GM18870 (cell line): ENCODE data around the gene MMP24.

ENCODE experiments used
- ATAC-seq: cut with Tn5 transposase; IDR thresholded peaks from one replicate; pipeline ENCODE4 v1.9.1; 2021; ENCODE audit warnings: moderate library complexity; ENCODE audit not compliant: unreplicated experiment

MMP24 gene

GRCh38 chr20:35277531-35278395 is 51.3 kb downstream of the MMP24 start, which contains the start of gene MMP24OS:
Gene MMP24OS (minus strand): TSS chr20:35278122. CDS start chr20:35277929, 193 bp downstream.
- ATAC-seq = peak; percentile 62

- ATAC-seq = no peak
These were observed 52.5 kb downstream of the MMP24 start for GRCh38 chr20:35279040-35279439.

DNA sequence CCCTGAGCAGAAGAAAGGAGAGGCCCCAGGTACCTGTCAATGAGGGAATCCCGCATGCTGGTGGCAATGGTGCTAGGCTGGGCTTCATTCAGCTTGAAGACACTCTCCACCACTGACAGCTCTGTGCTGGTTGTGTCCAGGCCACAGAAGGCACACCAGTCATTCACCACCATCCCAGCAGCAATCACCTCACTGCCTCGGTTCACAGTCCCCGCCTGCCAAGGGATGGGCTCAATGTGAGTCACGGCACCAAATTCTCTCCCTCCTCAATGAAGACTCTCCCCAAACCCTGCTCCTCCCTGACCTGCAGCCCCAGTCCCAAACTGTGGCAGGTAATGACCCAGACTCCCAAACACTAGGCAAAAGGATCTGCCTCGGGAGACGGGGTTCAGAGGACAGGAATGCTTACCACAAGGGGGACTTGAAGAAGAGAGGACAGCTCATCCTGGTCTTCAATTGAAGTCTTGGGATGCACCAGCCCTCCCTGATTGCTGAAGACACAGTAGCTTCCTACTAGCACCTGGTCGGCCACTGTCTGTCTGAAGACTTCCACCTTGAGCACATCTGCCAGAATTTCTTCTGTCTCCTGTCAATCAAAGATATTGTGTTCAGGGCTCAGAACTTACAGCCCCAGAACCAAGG is 53.2 kb downstream of the MMP24 start:
- ATAC-seq = no peak

- no peak for ATAC-seq
These were observed 54.0 kb downstream of the MMP24 start for GRCh38 chr20:35280523-35280922.

- no peak for ATAC-seq
These were observed 55.1 kb downstream of the MMP24 start for GRCh38 chr20:35281506-35282101.

GRCh38 chr20:35283441-35284266 is 57.2 kb downstream of the MMP24 start:
- no peak for ATAC-seq

DNA sequence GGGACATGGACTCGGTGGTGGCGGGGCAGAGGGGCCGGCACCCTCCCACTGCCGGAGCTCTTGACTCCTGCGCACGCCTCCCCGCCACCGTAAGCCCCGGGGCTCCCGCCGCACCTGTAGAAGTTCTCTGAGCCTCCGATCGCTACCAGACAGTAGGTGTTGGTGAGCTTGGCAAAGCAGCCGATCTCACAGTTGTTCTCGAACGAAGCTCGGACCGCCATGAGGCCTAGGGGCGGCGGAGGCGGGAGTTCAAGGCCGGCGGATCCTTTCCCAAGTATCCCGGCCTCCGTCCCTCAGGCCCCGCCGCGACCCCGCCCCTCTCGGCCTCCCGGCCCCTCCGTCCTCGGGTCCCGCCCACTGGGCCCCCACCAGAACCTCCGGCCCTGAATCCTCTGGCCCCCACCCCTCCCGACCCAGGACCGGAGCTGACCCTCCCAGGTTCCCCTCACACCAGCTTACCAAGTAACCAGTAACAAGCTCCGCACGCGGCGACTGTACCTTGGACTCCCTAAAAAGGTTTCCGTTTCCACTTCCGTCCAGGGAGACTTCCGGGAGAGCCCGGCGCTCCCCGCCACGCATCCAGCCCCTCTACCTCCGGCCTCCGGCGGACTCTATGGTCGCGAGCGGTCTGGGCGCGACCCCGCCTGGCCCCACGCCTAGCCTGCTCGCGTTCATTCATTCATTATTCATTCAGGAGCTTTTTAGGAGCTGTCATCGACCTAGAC is 57.9 kb downstream of the MMP24 start, which contains the start of gene EIF6:
Gene EIF6 (minus strand): TSS at position 506 of the 725 bp plus-strand sequence. CDS start 285 bp downstream, at position 221.
- no peak for ATAC-seq

DNA sequence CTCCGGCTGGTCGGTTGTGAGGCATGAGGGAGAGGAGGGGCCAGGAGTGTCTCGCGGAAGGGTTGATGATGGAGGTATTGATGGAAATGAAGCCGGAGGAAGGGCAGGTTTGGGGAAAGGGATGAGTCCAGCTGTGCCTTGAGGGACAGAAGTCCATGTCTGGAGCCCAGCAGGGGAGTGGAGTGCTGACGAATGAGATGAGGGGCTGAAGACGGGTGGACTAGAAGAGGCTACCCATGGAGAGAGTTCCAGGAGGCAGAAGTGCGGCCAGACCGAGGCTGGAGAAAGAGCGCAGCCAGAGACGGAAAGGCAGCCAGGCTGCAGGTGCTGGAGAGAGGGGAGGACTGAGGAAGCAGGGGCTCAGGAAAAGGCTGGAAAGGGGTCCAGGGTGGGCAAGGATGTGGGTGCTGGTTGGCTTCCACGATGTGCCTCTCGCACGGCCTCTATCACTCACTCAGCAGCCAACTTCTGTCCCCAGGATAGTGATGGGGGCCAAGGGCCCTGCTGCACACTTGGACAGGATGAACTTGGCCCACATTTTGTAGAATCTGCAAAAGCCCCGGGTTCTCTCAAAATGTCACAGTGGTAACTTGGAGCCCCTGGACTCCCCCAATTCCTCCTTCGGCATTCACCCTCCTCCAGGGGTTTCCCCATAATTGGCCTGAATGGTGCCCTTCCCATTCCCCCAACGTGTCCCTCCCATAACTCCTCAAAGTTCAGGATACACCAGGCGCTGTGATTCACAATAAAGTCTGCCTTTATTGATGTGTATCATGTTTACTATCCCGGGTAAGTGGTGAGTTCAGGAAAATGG is 58.7 kb downstream of the MMP24 start:
- no peak for ATAC-seq

- ATAC-seq = no peak
These were observed 59.3 kb downstream of the MMP24 start for GRCh38 chr20:35285806-35286076.

DNA sequence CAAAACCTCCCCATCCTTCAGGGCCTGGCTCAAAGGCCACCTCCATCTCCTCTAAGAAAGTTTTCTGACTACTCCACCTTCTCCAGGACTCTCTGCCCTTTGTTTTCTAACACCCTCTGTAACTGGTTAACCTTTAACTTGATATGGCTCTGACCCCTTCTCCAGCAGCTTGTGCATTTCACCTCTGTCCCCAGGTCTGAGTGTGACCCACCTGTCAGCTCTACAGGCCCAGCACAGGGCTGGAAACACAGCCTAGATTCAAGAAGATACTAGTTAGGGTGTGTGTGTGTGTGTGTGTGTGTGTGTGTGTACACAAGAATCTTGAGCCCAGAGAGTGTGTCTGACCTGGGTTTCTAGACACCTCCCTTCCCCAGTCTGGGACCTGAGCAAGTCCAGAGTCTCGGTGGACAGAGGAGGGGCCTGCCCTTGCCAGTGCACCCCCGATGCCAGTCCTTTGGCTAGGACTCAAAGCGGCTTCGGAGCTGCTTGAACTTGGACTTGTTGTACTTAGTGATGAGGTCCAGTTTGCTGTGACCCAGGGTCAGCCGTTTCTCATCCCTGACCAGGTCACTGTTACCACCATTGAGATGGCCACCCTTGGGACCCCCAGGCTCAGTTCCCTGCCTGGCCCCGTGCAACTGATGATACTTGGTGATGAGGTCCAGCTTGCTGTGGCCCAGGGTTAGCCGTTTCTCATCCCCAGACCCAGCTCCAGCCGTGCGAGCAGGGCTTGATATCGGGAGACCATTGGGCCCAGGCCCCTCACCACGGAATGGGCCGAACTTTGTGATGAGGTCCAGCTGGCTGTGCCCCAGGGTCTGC is 59.8 kb downstream of the MMP24 start:
- ATAC-seq = no peak

DNA sequence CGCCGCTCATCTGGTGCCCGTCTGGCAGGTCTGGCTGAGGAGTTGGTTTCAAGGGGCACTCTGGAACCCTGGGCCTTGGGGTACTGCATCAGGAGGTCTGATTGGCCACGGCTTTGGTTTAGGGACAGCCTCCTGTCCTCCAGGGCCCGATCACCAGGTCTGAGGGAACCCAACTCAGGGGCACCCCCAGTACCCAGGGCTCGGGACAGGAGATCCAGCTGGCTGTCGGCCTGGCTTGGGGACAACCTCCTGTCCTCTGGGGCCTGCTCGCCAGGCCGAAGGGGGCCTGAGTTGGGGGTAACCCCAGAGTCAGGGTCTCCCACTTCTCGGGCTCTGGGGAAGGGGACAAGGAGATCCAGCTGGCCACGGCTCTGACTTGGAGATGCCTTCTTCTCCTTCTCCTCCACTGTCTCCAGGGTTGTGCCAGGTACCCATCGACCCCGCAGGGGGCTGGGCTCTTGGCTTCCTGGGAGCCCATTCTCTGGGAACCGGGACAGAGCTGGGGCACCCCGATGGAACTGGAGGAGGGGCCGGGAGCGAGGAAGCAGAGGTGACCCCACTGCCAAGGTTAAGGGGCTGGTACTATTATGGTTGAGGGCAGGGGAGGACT is 60.5 kb downstream of the MMP24 start:
- ATAC-seq = no peak

DNA sequence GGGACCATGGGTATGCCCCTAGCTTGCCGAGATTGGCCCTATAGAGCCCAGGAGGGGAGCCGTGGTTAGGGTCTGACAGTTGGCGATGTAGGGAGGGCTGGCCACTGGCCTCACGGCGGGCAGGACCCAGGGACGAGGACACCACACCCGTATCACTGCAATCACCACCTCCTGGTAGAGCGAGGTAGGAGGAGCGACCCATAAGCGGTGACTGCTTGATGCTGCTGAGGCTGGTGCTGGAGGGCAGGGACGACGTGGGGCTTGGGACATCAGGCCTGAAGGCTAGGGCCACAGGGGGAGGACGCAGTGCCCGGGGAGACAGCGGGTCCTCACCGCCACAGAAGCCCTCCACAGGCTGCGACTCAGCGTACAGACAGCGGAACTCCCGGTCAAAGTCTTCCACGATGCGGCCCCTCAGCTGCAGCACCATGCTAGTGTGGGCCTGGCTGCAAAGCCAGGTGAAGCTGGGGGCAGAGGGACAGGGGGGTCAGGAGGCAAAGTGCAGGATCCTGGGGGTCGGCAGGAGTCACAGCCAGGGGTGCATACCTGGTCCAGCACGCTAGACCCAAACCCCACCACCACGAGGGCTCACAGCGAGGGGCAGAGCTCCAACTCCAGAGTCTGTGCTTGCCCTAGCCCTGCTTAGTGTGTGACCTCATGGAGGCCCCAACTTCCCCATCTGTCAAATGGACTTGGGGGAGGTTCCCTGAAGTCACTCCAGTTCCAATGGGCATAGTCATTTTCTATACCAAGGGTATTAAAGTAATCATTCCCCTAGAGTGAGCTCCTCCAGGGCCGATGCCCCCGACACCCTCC is 61.2 kb downstream of the MMP24 start:
- ATAC-seq = no peak

DNA sequence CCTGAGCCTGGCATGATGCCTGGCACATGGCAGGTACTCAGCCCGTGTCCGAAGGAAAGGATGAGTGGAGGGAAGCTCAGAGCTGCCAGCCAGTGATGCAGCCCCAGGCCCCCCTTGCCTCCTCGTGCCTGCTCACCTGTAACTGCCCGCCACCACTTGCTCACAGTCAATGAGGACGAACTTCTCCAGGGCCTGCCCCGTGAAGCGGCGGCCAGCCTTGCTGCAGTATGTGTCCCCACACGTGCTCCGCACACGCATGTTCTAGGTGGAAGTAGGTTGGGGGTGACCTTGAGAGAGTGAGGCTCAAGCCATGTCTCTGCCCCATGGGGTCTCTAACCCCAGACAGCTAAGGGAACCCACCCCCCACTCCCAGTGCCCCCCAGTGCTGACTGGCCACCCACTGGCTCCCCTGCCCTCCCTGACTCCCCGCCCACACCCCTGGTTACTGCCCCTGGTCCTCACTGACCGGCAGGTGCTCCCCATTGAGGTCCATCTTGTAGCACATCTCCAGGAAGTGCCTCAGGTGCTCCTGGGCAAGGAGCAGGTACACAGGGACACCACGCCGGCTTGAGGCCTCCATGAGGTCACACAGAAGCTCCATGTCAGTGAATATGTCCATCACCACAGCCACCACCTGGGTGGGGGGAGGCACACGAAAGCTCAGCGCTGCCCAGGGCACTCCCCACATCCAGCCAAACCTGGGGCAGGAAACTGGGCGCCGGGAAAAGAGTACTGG is 62.0 kb downstream of the MMP24 start:
- no peak for ATAC-seq

- ATAC-seq = no peak
These were observed 63.8 kb downstream of the MMP24 start for GRCh38 chr20:35290186-35290886.

- ATAC-seq = no peak
These were observed 64.5 kb downstream of the MMP24 start for GRCh38 chr20:35290887-35291417.
